Mesenchymal stem cell (in vitro differentiated cells and primary cell): ENCODE results near the gene FSD1L.
A peak's percentile ranks its signal among the peaks of the same experiment; 100 is the strongest.

ENCODE experiments used
- DNase-seq: peaks from one replicate; pipeline ENCODE4 v3.0.0-alpha.2; 2013
- H2AFZ ChIP-seq: one replicate; pipeline ENCODE4 v1.6.1; 2013; ENCODE audit warnings: low read depth, mild to moderate bottlenecking, control low read depth, inconsistent platforms, low read length, moderate library complexity
- H2AK5ac ChIP-seq: 2 replicates; pipeline ENCODE4 v1.6.1; 2013; ENCODE audit warnings: low read length, moderate library complexity, mild to moderate bottlenecking, inconsistent platforms; ENCODE audit not compliant: severe bottlenecking
- H2BK120ac ChIP-seq: one replicate; pipeline ENCODE4 v1.6.1; 2013; ENCODE audit warnings: low read depth, mild to moderate bottlenecking, inconsistent platforms, low read length, moderate library complexity
- H2BK12ac ChIP-seq, 2 experiments: one replicate each; pipeline ENCODE4 v1.6.1; 2013; ENCODE audit warnings: inconsistent platforms in 2 of 2, low read length in 2 of 2, mild to moderate bottlenecking in 2 of 2, moderate library complexity in 2 of 2, control low read depth in 1 of 2
- H2BK15ac ChIP-seq: one replicate; pipeline ENCODE4 v1.6.1; 2013; ENCODE audit warnings: mild to moderate bottlenecking, low read depth, inconsistent platforms; ENCODE audit not compliant: poor library complexity, severe bottlenecking
- H2BK5ac ChIP-seq: 2 replicates; pipeline ENCODE4 v1.6.1; 2013; ENCODE audit warnings: low read depth, mild to moderate bottlenecking, low read length, control low read depth, inconsistent platforms; ENCODE audit not compliant: poor library complexity, severe bottlenecking
- H3K14ac ChIP-seq, 2 experiments: one replicate each; pipeline ENCODE4 v1.6.1; 2013; ENCODE audit warnings: inconsistent platforms in 2 of 2, low read length in 2 of 2, control low read depth in 1 of 2, mild to moderate bottlenecking in 1 of 2, moderate library complexity in 1 of 2
- H3K18ac ChIP-seq, 2 experiments: one replicate each; pipeline ENCODE4 v1.6.1; 2013; ENCODE audit warnings: inconsistent platforms in 2 of 2, low read length in 2 of 2, control low read depth in 1 of 2, low read depth in 1 of 2, mild to moderate bottlenecking in 1 of 2
- H3K23ac ChIP-seq, 2 experiments: one replicate each; pipeline ENCODE4 v1.6.1; 2013; ENCODE audit warnings: inconsistent platforms in 2 of 2, low read length in 2 of 2, mild to moderate bottlenecking in 2 of 2, moderate library complexity in 2 of 2, control low read depth in 1 of 2
- H3K27ac ChIP-seq: 2 replicates; pipeline ENCODE4 v1.5.1; 2013; ENCODE audit warnings: mild to moderate bottlenecking, moderate library complexity, low read length, control low read depth, inconsistent platforms; ENCODE audit not compliant: poor library complexity, severe bottlenecking
- H3K27me3 ChIP-seq, 2 experiments: 2 replicates each; pipeline versions ENCODE4 v1.6.1 to v1.7.0; 2013; ENCODE audit warnings: low read length in 2 of 2, mild to moderate bottlenecking in 2 of 2, moderate library complexity in 2 of 2, control low read depth in 1 of 2, inconsistent platforms in 1 of 2; ENCODE audit not compliant: control insufficient read depth in 1 of 2, insufficient read depth in 1 of 2
- H3K36me3 ChIP-seq, 2 experiments: 2 replicates each; pipeline versions ENCODE4 v1.6.1 to v1.7.0; 2013; ENCODE audit warnings: low read length in 2 of 2, control low read depth in 1 of 2, inconsistent platforms in 1 of 2, low read depth in 1 of 2, mild to moderate bottlenecking in 1 of 2; ENCODE audit not compliant: insufficient read depth in 2 of 2, control insufficient read depth in 1 of 2
- H3K4ac ChIP-seq, 2 experiments: one replicate each; pipeline ENCODE4 v1.6.1; 2013; ENCODE audit warnings: inconsistent platforms in 2 of 2, low read length in 2 of 2, mild to moderate bottlenecking in 2 of 2, moderate library complexity in 2 of 2, control low read depth in 1 of 2, low read depth in 1 of 2
- H3K4me1 ChIP-seq: 2 replicates; pipeline ENCODE4 v1.6.1; 2013; ENCODE audit warnings: low read depth, low read length, control low read depth; ENCODE audit not compliant: control insufficient read depth, insufficient read depth
- H3K4me2 ChIP-seq: 2 replicates; pipeline ENCODE4 v1.6.1; 2013; ENCODE audit warnings: low read length, mild to moderate bottlenecking, inconsistent platforms; ENCODE audit not compliant: poor library complexity, severe bottlenecking
- H3K4me3 ChIP-seq, 2 experiments: 2 replicates each; pipeline versions ENCODE4 v1.5.1 to v1.7.0; 2013; ENCODE audit warnings: low read length in 2 of 2, mild to moderate bottlenecking in 2 of 2, control low read depth in 1 of 2, low read depth in 1 of 2; ENCODE audit not compliant: insufficient read depth in 1 of 2
- H3K79me1 ChIP-seq: replicated peaks from 2 replicates; pipeline ENCODE4 v1.6.1; 2013; ENCODE audit warnings: mild to moderate bottlenecking, control low read depth, low read length, inconsistent platforms; ENCODE audit not compliant: poor library complexity, severe bottlenecking
- H3K9ac ChIP-seq: 2 replicates; pipeline ENCODE4 v1.7.0; 2013; ENCODE audit warnings: mild to moderate bottlenecking, low read length, moderate library complexity
- H3K9me3 ChIP-seq: 2 replicates; pipeline ENCODE4 v1.7.0; 2013; ENCODE audit warnings: mild to moderate bottlenecking, low read length; ENCODE audit not compliant: control insufficient read depth
- H4K8ac ChIP-seq: one replicate; pipeline ENCODE4 v1.6.1; 2013; ENCODE audit warnings: inconsistent platforms, mild to moderate bottlenecking, low read length, moderate library complexity
- H4K91ac ChIP-seq: one replicate; pipeline ENCODE4 v1.6.1; 2013; ENCODE audit warnings: mild to moderate bottlenecking, low read length, inconsistent platforms
- WGBS: methylation state at CpG from one replicate; pipeline ENCODE4 v1.1.7; 2013; ENCODE audit warnings: mixed read lengths; 5-methylcytosine and 5-hydroxymethylcytosine counted together

The FSD1L gene

DNA sequence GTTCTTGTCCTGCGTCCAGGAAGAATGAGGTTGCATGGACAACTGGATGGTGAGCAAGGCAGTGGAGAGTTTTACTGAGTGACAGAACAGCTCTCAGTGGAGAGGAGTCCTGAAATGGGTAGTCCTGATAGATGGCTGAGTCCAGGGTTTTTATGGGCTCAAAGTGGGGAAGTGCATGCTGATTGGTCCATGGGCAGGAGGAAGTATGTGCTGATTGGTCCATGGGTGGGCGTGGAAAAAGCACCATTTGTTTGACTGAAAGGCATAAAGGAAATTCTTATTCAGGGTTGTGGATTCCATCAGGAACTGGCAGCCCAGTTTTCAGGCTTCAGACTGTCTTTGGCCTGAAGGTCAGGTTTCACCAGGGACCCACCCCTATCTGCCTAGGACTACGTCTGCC is 10.6 kb downstream of the FSD1L start:
- WGBS = 90% methylated on average over 3 of the region's 3 CpGs
- Histone ChIP-seq H3K36me3 (peaks cover 0 to 7% of the 10 kb centered on the region in 2 experiments), H3K4ac (no peak overlapping the region), H3K9ac (no peak overlapping the region), H2AFZ (no peak overlapping the region), H3K4me3 (no peak overlapping the region), H3K18ac (no peak overlapping the region), H2AK5ac (no peak overlapping the region), H3K14ac (no peak overlapping the region), H3K4me2 (no peak overlapping the region), H3K27me3 (no peaks in the 10 kb centered on the region), H2BK12ac (no peak overlapping the region), H3K23ac (no peak overlapping the region), H4K8ac (no peak overlapping the region), H2BK120ac (no peak overlapping the region), H3K9me3 (peaks cover 6% of the 10 kb centered on the region), H3K4me1 (peaks cover 4% of the 10 kb centered on the region), H3K27ac (no peak overlapping the region), H3K79me1 (peaks cover 14% of the 10 kb centered on the region), H2BK5ac (no peak overlapping the region), H2BK15ac (no peak overlapping the region), H4K91ac (no peak overlapping the region)
- DNase-seq = no peak

DNA sequence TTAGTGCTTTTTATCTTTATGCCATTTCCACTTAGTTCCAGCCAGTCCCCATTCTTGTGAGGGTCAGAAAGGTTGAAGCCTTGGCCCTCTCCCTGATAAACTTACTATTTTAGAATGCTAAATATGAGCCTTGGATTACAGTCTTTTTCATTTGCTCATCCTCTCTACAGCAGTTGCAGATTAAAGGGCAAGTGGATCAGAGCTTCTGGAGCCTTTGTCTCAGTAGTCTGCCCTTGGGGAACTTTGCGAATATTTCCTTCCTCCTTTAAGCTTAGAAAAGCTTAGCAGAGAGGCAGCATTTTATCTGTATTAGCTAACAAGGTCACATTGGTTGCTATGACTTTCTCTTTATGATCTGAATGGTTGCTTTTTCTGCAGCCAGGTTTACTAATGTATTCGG is 11.5 kb downstream of the FSD1L start:
- no peak overlapping the region for H3K14ac ChIP-seq
- no peak overlapping the region for H3K4ac ChIP-seq
- H2BK5ac ChIP-seq = no peak overlapping the region
- no peak overlapping the region for H2AFZ ChIP-seq
- H2BK15ac ChIP-seq = no peak overlapping the region
- H4K91ac ChIP-seq = no peak overlapping the region
- 87% methylated on average over 2 of the region's 2 CpGs for WGBS
- H3K9ac ChIP-seq = no peak overlapping the region
- H4K8ac ChIP-seq = no peak overlapping the region
- no peak overlapping the region for H3K23ac ChIP-seq
- H2BK12ac ChIP-seq = no peak overlapping the region
- H3K79me1 ChIP-seq = peaks cover 14% of the 10 kb centered on the region
- H3K27ac ChIP-seq = no peak overlapping the region
- peaks cover 0 to 7% of the 10 kb centered on the region in 2 experiments for H3K36me3 ChIP-seq
- no peak overlapping the region for H3K18ac ChIP-seq
- H2AK5ac ChIP-seq = no peak overlapping the region
- no peak overlapping the region for H3K4me3 ChIP-seq
- no peaks in the 10 kb centered on the region for H3K27me3 ChIP-seq
- no peak overlapping the region for H2BK120ac ChIP-seq
- peaks cover 6% of the 10 kb centered on the region for H3K9me3 ChIP-seq
- H3K4me2 ChIP-seq = no peak overlapping the region
- DNase-seq = no peak
- peaks cover 4% of the 10 kb centered on the region for H3K4me1 ChIP-seq

DNA sequence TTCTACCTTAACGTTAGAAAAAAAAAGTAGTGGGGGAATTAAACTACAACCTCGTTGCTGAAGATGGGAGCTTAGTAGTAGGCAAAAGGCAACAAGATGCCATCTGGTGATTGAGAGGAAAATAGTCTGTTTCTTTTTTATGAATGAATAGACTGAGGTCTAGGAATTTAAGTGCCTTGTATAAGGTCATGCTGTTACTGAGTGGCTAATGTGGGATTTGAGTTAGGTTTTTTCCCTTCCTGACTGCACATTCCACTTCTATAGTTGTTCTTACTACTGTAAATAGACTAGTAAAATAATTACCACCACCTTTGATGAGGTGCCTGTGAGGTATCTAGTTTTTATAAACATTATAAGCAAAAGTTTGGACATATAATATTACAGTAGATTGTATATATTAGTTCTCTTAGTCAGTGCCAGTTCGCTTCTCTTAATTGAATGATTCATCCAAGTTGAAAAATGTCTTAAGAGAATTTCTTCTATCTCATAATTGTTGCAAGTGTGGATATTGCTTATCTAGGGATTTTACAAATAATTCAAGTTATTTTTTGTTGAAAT is 19.1 kb downstream of the FSD1L start:
- Histone ChIP-seq H3K27me3 (no peaks in the 10 kb centered on the region), H3K4me2 (no peak overlapping the region), H3K27ac (no peak overlapping the region), H3K14ac (no peak overlapping the region), H3K36me3 (peaks cover 4 to 67% of the 10 kb centered on the region in 2 experiments), H3K4me3 (no peak overlapping the region), H3K9me3 (peaks cover 16% of the 10 kb centered on the region), H2BK15ac (no peak overlapping the region), H3K18ac (no peak overlapping the region), H3K79me1 (peaks cover 13% of the 10 kb centered on the region), H3K23ac (no peak overlapping the region), H2AFZ (no peak overlapping the region), H4K8ac (no peak overlapping the region), H2BK12ac (no peak overlapping the region), H2BK5ac (no peak overlapping the region), H3K4ac (no peak overlapping the region), H3K9ac (no peak overlapping the region), H3K4me1 (no peaks in the 10 kb centered on the region), H4K91ac (no peak overlapping the region), H2AK5ac (no peak overlapping the region), H2BK120ac (no peak overlapping the region)
- DNase-seq = peak; percentile 37
- WGBS = 89% methylated on average over 2 of the region's 3 CpGs

DNA sequence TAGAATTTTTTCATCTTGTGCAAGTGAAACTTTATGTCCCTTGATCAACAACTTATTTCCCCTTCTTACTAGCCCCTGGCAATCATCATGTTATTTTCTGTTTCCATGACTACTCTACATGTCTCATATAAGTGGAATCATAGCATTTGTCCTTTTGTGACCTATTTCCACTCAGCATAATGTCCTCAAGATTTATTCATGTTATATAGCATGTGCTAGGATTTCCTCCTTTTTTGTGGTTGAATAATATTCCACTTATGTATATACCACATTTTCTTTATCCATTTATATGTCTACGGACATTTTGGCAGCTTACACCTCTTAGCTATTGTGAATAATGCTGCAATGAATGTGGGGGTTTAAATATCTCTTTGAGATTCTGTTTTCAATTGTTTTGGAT is 21.0 kb downstream of the FSD1L start:
- Histone ChIP-seq H3K4me1 (no peaks in the 10 kb centered on the region), H3K9ac (no peak overlapping the region), H3K18ac (no peak overlapping the region), H3K23ac (no peak overlapping the region), H2BK15ac (no peak overlapping the region), H3K4me2 (no peak overlapping the region), H2AK5ac (no peak overlapping the region), H3K4ac (no peak overlapping the region), H2AFZ (no peak overlapping the region), H2BK120ac (no peak overlapping the region), H2BK5ac (no peak overlapping the region), H3K9me3 (peaks cover 16% of the 10 kb centered on the region), H3K4me3 (no peak overlapping the region), H4K8ac (no peak overlapping the region), H3K14ac (no peak overlapping the region), H4K91ac (no peak overlapping the region), H2BK12ac (no peak overlapping the region), H3K27ac (no peak overlapping the region), H3K27me3 (no peaks in the 10 kb centered on the region), H3K36me3 (peaks cover 8 to 76% of the 10 kb centered on the region in 2 experiments), H3K79me1 (peaks cover 15% of the 10 kb centered on the region)
- no peak for DNase-seq
- WGBS = no CpG with 5 or more reads among the region's 1 CpG
